Keratinocyte (primary cell): Measurements from ENCODE around the gene FHOD3.

Experiments used
- EZH2 ChIP-seq: IDR thresholded peaks from one replicate; pipeline ENCODE4 v1.6.1; 2012; ENCODE audit warnings: inconsistent platforms, mild to moderate bottlenecking, low read length, moderate library complexity
- TF ChIP-seq, protein P1 (sequence below), 3 experiments: IDR thresholded peaks in 1 of 3; conservative IDR thresholded peaks in 1 of 3; optimal IDR thresholded peaks in 1 of 3; 2 replicates in 2 of 3; 3 replicates in 1 of 3; pipeline versions ENCODE3 to v1.5.1; 2011; ENCODE audit warnings: low read length in 3 of 3, mild to moderate bottlenecking in 3 of 3, moderate library complexity in 2 of 3, control low read depth in 1 of 3, inconsistent platforms in 1 of 3; ENCODE audit not compliant: insufficient read depth in 2 of 3; ENCODE audit errors: extremely low read depth in 1 of 3

DNA sequence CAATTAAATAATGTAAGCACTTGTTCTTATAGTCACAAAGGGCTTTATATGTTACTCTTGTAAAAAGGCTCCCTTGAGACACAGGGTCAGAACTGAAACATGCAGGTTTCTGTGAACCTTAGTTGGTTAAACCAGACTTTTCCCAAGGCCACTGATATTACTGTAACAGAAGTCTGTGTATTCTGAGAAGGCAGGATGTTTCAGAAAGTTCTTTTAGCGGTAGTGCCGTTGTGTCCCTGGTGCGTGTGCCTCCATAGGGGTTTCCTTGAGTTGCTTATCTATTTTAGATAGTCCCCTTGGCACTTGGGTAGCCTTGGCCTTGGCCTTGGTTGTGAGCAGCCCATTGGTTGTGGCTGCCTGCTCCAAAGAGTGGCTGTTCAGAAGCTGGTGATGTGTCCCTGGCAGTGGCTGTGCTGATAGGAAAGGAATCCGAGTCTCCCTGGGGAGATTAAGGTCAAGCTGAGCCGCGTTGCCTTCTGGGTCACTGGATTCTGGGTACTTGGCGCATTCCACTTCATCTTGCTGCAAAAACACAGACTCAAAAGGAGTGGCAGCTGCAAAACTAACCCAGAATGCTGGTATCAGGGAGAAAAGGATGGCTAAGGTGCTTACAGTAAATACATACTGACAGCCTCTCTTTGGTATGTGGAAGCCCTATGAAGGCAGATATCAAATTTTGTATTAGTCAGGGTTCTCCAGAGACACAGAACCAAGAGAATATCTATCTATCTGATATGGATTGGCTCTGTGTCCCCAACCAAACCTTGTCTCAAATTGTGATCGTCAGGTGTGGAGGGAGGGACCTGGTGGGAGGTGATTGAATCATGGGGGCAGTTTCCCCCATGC, 69.7 kb downstream of the FHOD3 start:
- TF ChIP-seq, protein P1, sequence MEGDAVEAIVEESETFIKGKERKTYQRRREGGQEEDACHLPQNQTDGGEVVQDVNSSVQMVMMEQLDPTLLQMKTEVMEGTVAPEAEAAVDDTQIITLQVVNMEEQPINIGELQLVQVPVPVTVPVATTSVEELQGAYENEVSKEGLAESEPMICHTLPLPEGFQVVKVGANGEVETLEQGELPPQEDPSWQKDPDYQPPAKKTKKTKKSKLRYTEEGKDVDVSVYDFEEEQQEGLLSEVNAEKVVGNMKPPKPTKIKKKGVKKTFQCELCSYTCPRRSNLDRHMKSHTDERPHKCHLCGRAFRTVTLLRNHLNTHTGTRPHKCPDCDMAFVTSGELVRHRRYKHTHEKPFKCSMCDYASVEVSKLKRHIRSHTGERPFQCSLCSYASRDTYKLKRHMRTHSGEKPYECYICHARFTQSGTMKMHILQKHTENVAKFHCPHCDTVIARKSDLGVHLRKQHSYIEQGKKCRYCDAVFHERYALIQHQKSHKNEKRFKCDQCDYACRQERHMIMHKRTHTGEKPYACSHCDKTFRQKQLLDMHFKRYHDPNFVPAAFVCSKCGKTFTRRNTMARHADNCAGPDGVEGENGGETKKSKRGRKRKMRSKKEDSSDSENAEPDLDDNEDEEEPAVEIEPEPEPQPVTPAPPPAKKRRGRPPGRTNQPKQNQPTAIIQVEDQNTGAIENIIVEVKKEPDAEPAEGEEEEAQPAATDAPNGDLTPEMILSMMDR (optimal IDR thresholded peaks at IDR 0.05 in 1 of 3, IDR thresholded peaks at IDR 0.05 in 1 of 3, conservative IDR thresholded peaks at IDR 0.05 in 1 of 3; ENCODE audit: extremely low read depth in 1 of 3, insufficient read depth in 2 of 3, low read length in 3 of 3): no peak
- TF ChIP-seq EZH2: no peak
